ENCODE data around the gene AZI2.

Gene AZI2

GRCh38 chr3:28348629-28349468 lies at the start of gene AZI2, which contains the start of gene ZCWPW2:
TSS of gene AZI2 (minus strand) at chr3:28348824. CDS start at chr3:28340617, 8,207 bp downstream.
TSS of gene ZCWPW2 (plus strand) at chr3:28348721. CDS start at chr3:28413069, 64,348 bp downstream.
- DNase-seq: peak; percentile 88

DNA sequence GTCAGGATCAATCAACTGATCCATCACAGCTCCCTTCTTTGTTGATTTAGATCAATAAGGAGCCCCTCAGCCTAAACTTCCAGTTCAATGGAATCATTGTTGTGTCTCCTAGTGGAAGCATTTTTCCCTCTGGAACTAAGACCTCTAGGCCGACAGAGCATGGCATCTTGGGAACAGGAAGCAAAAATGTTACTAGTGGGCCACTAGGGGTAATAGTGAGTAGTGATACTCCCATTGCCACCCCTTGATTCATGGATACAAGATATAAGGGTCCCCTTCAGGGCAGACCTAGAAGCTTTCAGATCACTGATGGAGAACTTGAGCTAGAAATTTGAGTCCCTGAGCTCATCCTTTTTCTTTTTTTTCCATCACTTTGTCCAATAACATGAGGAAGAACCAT lies 40.4 kb upstream of the AZI2 start:
- no peak for DNase-seq

DNA sequence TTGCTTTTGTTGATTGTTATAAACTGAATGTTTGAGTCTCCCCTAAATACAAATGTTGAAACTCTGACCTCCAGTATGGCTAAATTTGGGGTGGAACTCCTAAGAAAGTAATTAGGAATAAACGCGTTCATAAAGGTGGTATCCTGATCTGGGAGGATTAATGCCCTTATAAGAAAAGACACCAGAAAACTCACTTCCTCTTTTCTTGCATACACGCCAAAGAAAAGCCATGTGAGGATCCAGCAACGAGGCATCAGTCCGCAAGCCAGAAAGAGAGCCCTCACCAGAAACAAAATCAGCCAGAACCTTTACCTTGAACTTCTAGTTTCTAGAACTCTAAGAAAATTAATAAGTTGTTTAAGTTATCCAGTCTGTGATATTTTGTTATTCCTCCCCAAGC lies 37.4 kb upstream of the AZI2 start:
- DNase-seq: no peak

DNA sequence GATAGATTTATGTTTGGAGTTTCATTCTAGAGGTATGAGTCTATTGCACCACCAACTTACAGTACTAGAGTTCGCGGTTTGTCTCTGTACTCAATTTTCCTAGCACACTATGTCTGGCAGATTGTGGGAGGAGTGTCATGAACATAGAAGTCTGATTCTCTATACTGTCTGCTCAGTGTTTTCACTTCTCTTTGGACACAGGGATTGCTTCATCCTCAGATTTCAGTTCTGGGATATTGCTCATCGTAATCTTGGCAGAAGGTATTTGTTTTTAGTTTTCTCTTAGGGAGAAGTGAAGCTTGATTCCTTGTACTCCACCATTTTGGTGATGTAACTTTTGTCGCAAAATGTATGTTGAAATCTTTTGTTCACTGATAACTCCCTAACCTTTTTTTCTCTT lies 27.8 kb upstream of the AZI2 start:
- no peak for DNase-seq

- DNase-seq: no peak
These were observed 911 bp upstream of the AZI2 start for GRCh38 chr3:28349469-28350000.

DNA sequence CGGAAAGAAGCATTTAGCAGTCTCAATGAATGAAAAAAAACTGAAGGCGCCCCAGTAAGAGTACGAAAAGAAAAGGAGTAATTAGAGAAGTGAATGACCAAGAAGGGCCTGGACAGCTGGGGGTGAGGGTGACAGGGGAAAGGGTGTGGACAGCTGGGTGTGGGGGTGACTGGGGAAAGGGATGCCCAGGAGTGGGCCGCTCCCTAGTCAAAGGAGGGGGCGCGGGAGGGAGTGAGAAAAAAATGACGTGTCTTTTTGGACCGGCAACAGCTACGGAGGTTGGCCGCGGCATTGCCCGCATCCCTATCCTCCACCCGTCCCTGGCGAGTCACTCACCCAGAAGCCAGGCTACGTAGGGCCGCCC lies 377 bp downstream of the AZI2 start:
- no peak for DNase-seq

GRCh38 chr3:28347374-28348264 lies 1.0 kb downstream of the AZI2 start:
- DNase-seq: no peak

GRCh38 chr3:28345690-28346089 lies 2.9 kb downstream of the AZI2 start:
- no peak for DNase-seq

DNA sequence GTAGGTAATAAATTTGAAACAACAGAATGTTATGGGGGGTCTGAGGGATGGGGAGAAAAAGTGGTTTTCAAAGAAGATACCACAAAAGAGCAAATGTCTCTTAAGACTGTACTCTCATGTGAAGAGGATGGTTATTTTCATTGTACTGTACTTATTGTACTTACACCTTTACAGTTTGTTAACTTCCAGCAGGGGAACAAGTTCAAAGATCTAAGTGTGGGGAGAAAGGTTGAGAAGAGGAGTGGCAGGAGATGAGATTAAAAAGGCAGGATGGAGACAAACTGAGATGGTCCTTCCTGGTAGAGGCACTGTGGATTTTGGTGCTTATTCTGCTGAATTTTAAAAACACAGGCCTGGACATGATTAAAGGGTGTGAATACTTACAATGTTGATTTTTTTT lies 5.5 kb downstream of the AZI2 start:
- DNase-seq: no peak

DNA sequence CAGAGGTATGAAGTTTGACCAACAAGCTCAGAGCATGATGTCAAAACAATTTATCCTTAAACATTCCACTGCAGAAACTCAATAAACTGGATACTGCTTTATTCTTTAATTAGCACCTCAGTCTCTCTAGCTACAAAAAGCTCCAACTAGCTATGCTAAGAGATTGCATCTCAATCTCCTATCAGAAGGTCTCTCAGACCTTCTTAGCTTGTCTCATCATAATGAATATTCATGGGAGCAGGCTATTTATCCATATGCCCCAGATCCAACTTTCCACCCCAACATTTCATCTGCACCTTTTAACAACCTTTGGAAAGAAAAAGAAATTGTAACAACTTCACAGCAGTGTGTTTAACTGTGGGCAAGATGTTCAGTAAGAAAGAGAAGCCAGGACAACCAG lies 11.4 kb downstream of the AZI2 start:
- no peak for DNase-seq

DNA sequence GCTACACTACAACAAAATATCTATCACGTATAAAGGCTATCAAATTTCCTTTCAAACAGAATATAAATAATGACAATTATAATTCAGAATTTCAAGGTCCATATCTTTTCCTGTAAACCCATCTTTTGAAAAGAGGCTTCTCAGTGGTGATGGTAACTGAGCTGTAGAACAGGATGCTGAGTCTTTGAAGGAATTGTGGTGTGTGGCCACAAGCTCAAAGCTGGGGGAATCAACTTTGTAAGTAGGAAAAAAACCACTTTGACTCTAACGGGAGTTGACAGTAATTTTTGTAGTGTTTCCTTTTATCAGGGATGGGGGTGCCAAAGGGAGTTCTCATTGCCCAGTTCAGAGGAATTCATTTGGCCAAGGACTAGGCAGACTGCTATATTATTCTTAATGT lies 13.4 kb downstream of the AZI2 start:
- DNase-seq: no peak

- no peak for DNase-seq
These were observed 14.1 kb downstream of the AZI2 start for GRCh38 chr3:28334552-28334951.

DNA sequence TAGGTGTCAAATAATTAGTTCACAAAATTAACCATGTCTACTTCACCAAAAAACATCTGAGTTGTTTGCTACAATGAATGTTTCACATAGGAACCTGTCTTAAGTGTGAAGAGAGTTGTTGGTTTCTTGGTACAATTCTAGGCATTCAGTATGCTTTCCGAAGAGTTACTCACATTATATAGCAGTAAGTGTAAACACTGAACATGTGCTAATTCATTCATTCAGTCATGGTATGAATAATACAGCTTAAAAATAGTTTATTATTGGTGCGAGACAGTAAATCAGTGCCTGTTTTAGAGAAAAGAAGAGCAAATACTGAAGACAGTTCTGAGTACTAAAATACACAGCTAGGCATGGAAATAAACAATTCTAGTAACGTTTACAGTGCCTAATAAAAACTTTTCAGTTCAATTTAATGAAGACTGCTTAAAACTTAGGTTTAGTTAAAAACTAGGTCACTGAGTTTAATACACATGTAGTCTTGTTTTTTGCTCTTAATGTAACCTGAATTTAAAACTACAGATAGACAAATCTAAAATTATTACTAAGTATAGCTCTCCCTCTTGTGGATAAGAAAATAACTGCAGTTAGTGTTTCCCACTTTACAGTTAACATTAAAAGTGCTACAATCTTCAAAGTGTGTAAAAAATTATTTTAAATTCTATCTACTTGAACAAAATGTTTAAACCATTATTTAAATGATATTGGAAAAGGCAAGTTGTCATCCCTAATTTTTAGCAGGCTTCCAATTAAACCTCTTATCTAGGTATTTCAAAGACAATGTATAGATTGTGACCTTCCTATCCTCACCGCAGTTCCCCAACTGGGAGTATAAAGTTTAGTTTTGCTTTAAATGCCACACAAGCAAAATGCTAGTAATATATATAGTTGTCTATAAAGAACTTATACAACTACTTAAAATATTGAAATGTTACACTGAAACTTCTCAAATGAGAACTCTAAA lies 20.2 kb downstream of the AZI2 start:
- DNase-seq: no peak

GRCh38 chr3:28326458-28326926 lies 22.1 kb downstream of the AZI2 start:
- no peak for DNase-seq

DNA sequence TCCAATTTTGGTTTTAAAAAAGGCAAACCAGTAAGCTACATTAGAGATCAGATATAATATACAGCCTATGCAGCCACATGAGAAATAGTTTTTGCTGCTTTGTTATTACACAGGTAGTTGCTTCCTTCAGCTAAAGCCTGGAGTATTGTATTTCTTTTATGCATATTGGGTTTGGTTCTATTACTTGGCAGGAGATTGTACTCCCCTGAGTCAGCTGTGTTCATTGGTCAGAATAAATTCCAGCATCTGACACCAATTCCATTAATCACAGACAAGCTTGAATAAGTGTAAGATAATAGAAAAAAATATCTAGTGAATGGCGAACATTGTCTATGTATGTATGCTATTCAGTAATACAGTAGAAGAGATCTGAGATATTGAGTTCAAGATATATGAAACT lies 26.2 kb downstream of the AZI2 start:
- no peak for DNase-seq

DNA sequence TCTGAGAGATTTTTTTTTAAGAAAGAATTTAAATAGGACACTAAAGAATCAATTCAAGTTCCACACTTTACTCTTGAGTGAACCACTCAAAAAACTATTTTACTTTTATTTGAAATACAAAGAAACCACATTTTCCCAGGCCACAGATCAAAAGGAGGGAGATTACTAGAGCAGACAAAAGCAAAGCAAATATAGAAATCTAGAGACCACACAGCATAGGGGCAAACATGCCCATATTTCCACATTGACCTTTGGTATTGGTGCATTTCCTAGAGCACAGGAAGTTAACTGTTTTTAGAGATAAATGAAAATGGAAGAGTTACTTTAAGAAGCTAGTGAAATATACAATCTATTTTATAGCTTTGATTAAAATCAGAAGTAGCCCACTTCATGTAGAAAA lies 27.6 kb downstream of the AZI2 start:
- DNase-seq: no peak

DNA sequence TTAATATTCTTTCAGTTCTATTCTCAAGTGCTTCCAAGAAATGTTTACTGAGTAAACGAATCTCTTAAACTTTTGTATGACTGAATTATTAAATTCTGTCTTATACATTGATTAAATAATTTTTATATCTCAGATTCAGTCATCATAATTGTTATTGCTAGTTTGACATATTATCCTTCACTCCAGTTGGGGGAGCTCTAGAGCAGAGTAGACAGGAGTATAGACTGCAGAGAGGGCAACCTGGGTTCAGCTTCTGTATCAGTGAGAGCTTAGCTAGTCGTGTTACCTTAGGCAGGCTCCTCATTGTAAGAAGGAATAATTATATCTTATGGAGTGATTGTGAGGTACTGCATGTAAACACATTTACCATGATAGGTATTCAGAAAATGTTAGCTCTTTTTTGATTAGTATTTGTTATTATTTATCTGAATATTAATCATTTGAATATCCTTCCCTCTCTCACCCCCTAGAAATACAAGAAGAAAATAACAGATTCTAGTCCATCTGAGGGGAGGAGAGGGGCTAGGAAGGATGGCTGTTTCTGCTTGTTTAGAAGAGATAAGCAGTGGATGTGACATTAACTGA lies 31.1 kb downstream of the AZI2 start:
- DNase-seq: no peak

GRCh38 chr3:28316226-28316625 lies 32.4 kb downstream of the AZI2 start:
- DNase-seq: no peak

GRCh38 chr3:28315711-28316110 lies 32.9 kb downstream of the AZI2 start:
- DNase-seq: no peak

GRCh38 chr3:28308196-28308595 lies 40.4 kb downstream of the AZI2 start:
- DNase-seq: no peak

GRCh38 chr3:28301688-28302087 lies 46.9 kb downstream of the AZI2 start:
- DNase-seq: no peak
